ENCODE measurements around the gene FN3K. TPM values are rescaled to one million over a fixed set of nuclear protein-coding genes. Genes with fewer than 3 reads are reported as not detected.

Gene FN3K
- total and polyA plus RNA-seq, 2 of the 13 experiments (the other 11 are each of a cell fraction or from before 2014, with no cell fraction given), result 3.5 to 12.2 TPM

GRCh38 chr17:82740906-82741759, 5.7 kb downstream of the FN3K start (continued):
- 0 out of 2 replicates have a peak, but pooled peaks have one; percentile 20 for TF ChIP-seq ZNF362 (CRISPR knock-in tag; IDR thresholded peaks at IDR 0.05; ENCODE audit: borderline replicate concordance)
- no peak for TF ChIP-seq SRF (IDR thresholded peaks at IDR 0.05; ENCODE audit: low read depth, low read length)
- TF ChIP-seq CCDC6 (CRISPR knock-in tag; IDR thresholded peaks at IDR 0.05), result 0 out of 2 replicates have a peak, but pooled peaks have one; percentile 40
- TF ChIP-seq SRSF9 (IDR thresholded peaks at IDR 0.05; ENCODE audit: borderline replicate concordance, insufficient read depth, low read depth, low read length, poor library complexity, severe bottlenecking), result no peak
- TF ChIP-seq PAF1 (CRISPR knock-in tag; IDR thresholded peaks at IDR 0.05), result no peak
- TF ChIP-seq ZNF292 (CRISPR knock-in tag; IDR thresholded peaks at IDR 0.05; ENCODE audit: borderline replicate concordance, low read depth), result peak; percentile 100
- TF ChIP-seq HES4 (CRISPR knock-in tag; IDR thresholded peaks at IDR 0.05; ENCODE audit: borderline replicate concordance), result no peak
- TF ChIP-seq ZC3H13 (CRISPR knock-in tag; IDR thresholded peaks at IDR 0.05), result no peak
- TF ChIP-seq ZNF460 (CRISPR knock-in tag; IDR thresholded peaks at IDR 0.05; ENCODE audit: borderline replicate concordance), result peak; percentile 16; the same call in 1 of the 2 replicates
- peak; percentile 64; the same call in 1 of the 2 replicates for TF ChIP-seq ELF3 (CRISPR knock-in tag; IDR thresholded peaks at IDR 0.05)
- no peak for TF ChIP-seq KDM5A (IDR thresholded peaks at IDR 0.05; ENCODE audit: borderline replicate concordance, low read length)
- no peak for TF ChIP-seq ZNF446 (CRISPR knock-in tag; IDR thresholded peaks at IDR 0.05)
- peak; percentile 68 for TF ChIP-seq ZNF143 (CRISPR knock-in tag; IDR thresholded peaks at IDR 0.05)
- TF ChIP-seq ZBTB4 (CRISPR knock-in tag; IDR thresholded peaks at IDR 0.05; ENCODE audit: borderline replicate concordance), result no peak; the same call in none of the 2 replicates
- TF ChIP-seq ETV6 (CRISPR knock-in tag; conservative IDR thresholded peaks at IDR 0.05), result peak; percentile 72; the same call in 1 of the 2 replicates
- peak; percentile 90 for TF ChIP-seq ZNF792 (CRISPR knock-in tag; IDR thresholded peaks at IDR 0.05)
- TF ChIP-seq ZNF563 (CRISPR knock-in tag; IDR thresholded peaks at IDR 0.05), result no peak
- TF ChIP-seq NFIB (CRISPR knock-in tag; IDR thresholded peaks at IDR 0.05; ENCODE audit: borderline replicate concordance), result no peak
- TF ChIP-seq, protein P1, sequence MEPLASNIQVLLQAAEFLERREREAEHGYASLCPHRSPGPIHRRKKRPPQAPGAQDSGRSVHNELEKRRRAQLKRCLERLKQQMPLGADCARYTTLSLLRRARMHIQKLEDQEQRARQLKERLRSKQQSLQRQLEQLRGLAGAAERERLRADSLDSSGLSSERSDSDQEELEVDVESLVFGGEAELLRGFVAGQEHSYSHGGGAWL (CRISPR knock-in tag; IDR thresholded peaks at IDR 0.05), result peak; percentile 23; the same call in 1 of the 2 replicates
- TF ChIP-seq, protein P2, sequence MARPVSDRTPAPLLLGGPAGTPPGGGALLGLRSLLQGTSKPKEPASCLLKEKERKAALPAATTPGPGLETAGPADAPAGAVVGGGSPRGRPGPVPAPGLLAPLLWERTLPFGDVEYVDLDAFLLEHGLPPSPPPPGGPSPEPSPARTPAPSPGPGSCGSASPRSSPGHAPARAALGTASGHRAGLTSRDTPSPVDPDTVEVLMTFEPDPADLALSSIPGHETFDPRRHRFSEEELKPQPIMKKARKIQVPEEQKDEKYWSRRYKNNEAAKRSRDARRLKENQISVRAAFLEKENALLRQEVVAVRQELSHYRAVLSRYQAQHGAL (CRISPR knock-in tag; IDR thresholded peaks at IDR 0.05; ENCODE audit: not compliant biosample characterization), result no peak
